Natural killer cell (primary cell): ENCODE results near the gene ZNF783. TPM values are rescaled to one million over a fixed set of nuclear protein-coding genes. Genes with fewer than 3 reads are reported as not detected.
"Not testable (repeated sequence)": the region's sequence is repeated elsewhere in the genome, so short reads cannot be mapped to it uniquely, and the experiment has no call there.

ENCODE experiments used
- ATAC-seq, 3 donors: fragments of 150-1000 bp in 2 of 3; fragments of 200-7000 bp in 1 of 3; cut with Tn5 transposase; 1 replicate in 1 of 3; 2 replicates in 2 of 3; pipeline ENCODE4 v1.10.0; 2021; ENCODE audit warnings: mild to moderate bottlenecking in 2 of 3, moderate library complexity in 2 of 3
- DNase-seq, 2 donors: peaks; one replicate each; pipeline versions ENCODE4 v3.0.0 to v3.0.0-alpha.2; 2013 to 2021; ENCODE audit warnings: mixed read lengths in 1 of 2
- H3K27ac ChIP-seq: one replicate; pipeline ENCODE4 v1.5.1; 2013; ENCODE audit warnings: mild to moderate bottlenecking, low read length
- H3K27me3 ChIP-seq: one replicate; pipeline ENCODE4 v1.6.1; 2013; ENCODE audit warnings: low read length; ENCODE audit not compliant: control insufficient read depth, insufficient read depth
- H3K36me3 ChIP-seq: one replicate; pipeline ENCODE4 v1.6.1; 2013; ENCODE audit warnings: low read length; ENCODE audit not compliant: control insufficient read depth, insufficient read depth
- H3K4me1 ChIP-seq: one replicate; pipeline ENCODE4 v1.6.1; 2013; ENCODE audit warnings: low read length; ENCODE audit not compliant: control insufficient read depth, insufficient read depth
- H3K4me3 ChIP-seq: one replicate; pipeline ENCODE4 v1.5.1; 2013; ENCODE audit warnings: low read length
- H3K9me3 ChIP-seq: one replicate; pipeline ENCODE4 v1.6.1; 2013; ENCODE audit warnings: low read length; ENCODE audit not compliant: control insufficient read depth, insufficient read depth
- H3K27ac Mint-ChIP-seq, 2 donors: one replicate each; pipeline ENCODE4 v1.8.0; 2022; ENCODE audit warnings: mild to moderate bottlenecking in 2 of 2, mixed read lengths in 2 of 2, moderate library complexity in 1 of 2
- H3K27me3 Mint-ChIP-seq, 2 donors: one replicate each; pipeline ENCODE4 v1.8.0; 2022; ENCODE audit warnings: low read depth in 2 of 2, mixed read lengths in 2 of 2
- H3K36me3 Mint-ChIP-seq: one replicate; pipeline ENCODE4 v1.8.0; 2022; ENCODE audit warnings: mixed read lengths
- H3K4me1 Mint-ChIP-seq, 2 donors: one replicate each; pipeline ENCODE4 v1.8.0; 2022; ENCODE audit warnings: mixed read lengths in 2 of 2
- H3K4me3 Mint-ChIP-seq: one replicate; pipeline ENCODE4 v1.8.0; 2022; ENCODE audit warnings: mild to moderate bottlenecking, moderate library complexity, mixed read lengths
- H3K9me3 Mint-ChIP-seq, 2 donors: one replicate each; pipeline ENCODE4 v1.8.0; 2022; ENCODE audit warnings: mixed read lengths in 2 of 2
- CTCF ChIP-seq: fragments of 200-600 bp; IDR thresholded peaks from one replicate; pipeline ENCODE4 v1.8.0; 2022; ENCODE audit warnings: antibody characterized with exemption
- whole genome bisulfite sequencing: methylation state at CpG from one replicate; pipeline ENCODE4 v1.1.7; 2013; ENCODE audit warnings: missing lambda C conversion rate; ENCODE audit not compliant: insufficient coverage; 5-methylcytosine and 5-hydroxymethylcytosine counted together
- intact Hi-C: fragments of 100-400 bp; cut with micrococcal nuclease; formaldehyde crosslinking; loops from one replicate; pipeline ENCODE4 v1.14.2; 2022
- total RNA-seq, 4 donors: library from RNA; stranded (reverse); fragments of 120-200 nt in 1 of 4; gene quantifications; one replicate each; pipeline versions ENCODE4 v1.2.3 to v1.2.4, GENCODE V29; 2013 to 2022

ZNF783 gene
- total RNA-seq, 3 donors from 2014 or later (not counting 1 experiment from before 2014, with no cell fraction given) = 24.0 to 29.8 (median 28.3) TPM

- Histone ChIP-seq H3K27ac (no peak overlapping the region), H3K27me3 (peaks cover 2% of the 10 kb centered on the region), H3K4me3 (no peak overlapping the region), H3K4me1 (no peaks in the 10 kb centered on the region), H3K36me3 (no peaks in the 10 kb centered on the region), H3K9me3 (no peaks in the 10 kb centered on the region)
- TF ChIP-seq CTCF = no peak
- no peaks in the 10 kb centered on the region for H3K4me1 Mint-ChIP-seq
- intact Hi-C loops = no loop called here
- no peak overlapping the region for H3K4me3 Mint-ChIP-seq
- H3K9me3 Mint-ChIP-seq = no peaks in the 10 kb centered on the region
- ATAC-seq = no peak
- no peaks in the 10 kb centered on the region for H3K36me3 Mint-ChIP-seq
- WGBS = 65% methylated on average over 6 of the region's 6 CpGs
- H3K27me3 Mint-ChIP-seq = peaks cover 7 to 9% of the 10 kb centered on the region in 2 donors
- H3K27ac Mint-ChIP-seq = no peak overlapping the region
- no peak for DNase-seq
Observed at GRCh38 chr7:149229526-149229925, 32.5 kb upstream of the ZNF783 start.

GRCh38 chr7:149232362-149232761 lies 29.6 kb upstream of the ZNF783 start:
- H3K36me3 Mint-ChIP-seq = no peaks in the 10 kb centered on the region
- H3K27me3 ChIP-seq = peaks cover 2% of the 10 kb centered on the region
- no peak overlapping the region for H3K27ac ChIP-seq
- no peak for TF ChIP-seq CTCF
- no peaks in the 10 kb centered on the region for H3K9me3 ChIP-seq
- 81% methylated on average over 2 of the region's 2 CpGs for WGBS
- no peak overlapping the region for H3K27ac Mint-ChIP-seq
- intact Hi-C loops = no loop called here
- no peaks in the 10 kb centered on the region for H3K4me1 ChIP-seq
- no peak for ATAC-seq
- H3K4me1 Mint-ChIP-seq = no peaks in the 10 kb centered on the region
- DNase-seq = no peak
- no peak overlapping the region for H3K4me3 Mint-ChIP-seq
- H3K9me3 Mint-ChIP-seq = no peaks in the 10 kb centered on the region
- H3K27me3 Mint-ChIP-seq = peaks cover 7 to 9% of the 10 kb centered on the region in 2 donors
- H3K36me3 ChIP-seq = no peaks in the 10 kb centered on the region
- H3K4me3 ChIP-seq = no peak overlapping the region

GRCh38 chr7:149233655-149234204 lies 28.3 kb upstream of the ZNF783 start:
- H3K4me3 Mint-ChIP-seq, ATAC-seq, H3K27ac ChIP-seq, H3K27ac Mint-ChIP-seq, H3K4me1 Mint-ChIP-seq, DNase-seq, H3K9me3 Mint-ChIP-seq, H3K9me3 ChIP-seq, H3K4me1 ChIP-seq, H3K27me3 ChIP-seq, H3K36me3 ChIP-seq, H3K36me3 Mint-ChIP-seq, intact Hi-C loops, H3K4me3 ChIP-seq: not testable (repeated sequence)
- 84% methylated on average over 7 of the region's 7 CpGs for WGBS
- H3K27me3 Mint-ChIP-seq = peaks cover 9 to 10% of the 10 kb centered on the region in 2 donors

GRCh38 chr7:149237502-149237901 lies 24.5 kb upstream of the ZNF783 start:
- Mint-ChIP-seq H3K27ac (no peak overlapping the region), H3K27me3 (peaks cover 7 to 8% of the 10 kb centered on the region in 2 donors), H3K4me3 (no peak overlapping the region), H3K9me3 (peaks cover 0 to 2% of the 10 kb centered on the region in 2 donors), H3K4me1 (peaks cover 16 to 24% of the 10 kb centered on the region in 2 donors), H3K36me3 (peaks cover 3% of the 10 kb centered on the region)
- peaks cover 18% of the 10 kb centered on the region for H3K4me1 ChIP-seq
- no peak overlapping the region for H3K4me3 ChIP-seq
- ATAC-seq (no peak), DNase-seq (no peak)
- no peaks in the 10 kb centered on the region for H3K36me3 ChIP-seq
- no peak overlapping the region for H3K27ac ChIP-seq
- no peaks in the 10 kb centered on the region for H3K9me3 ChIP-seq
- intact Hi-C loops = loop anchor here (5.0 kb wide), 1 partner anchor 90 kb away; the partner anchor contains the start of gene ZNF398
- peaks cover 2% of the 10 kb centered on the region for H3K27me3 ChIP-seq
- no peak for TF ChIP-seq CTCF
- WGBS = 86% methylated on average over 7 of the region's 7 CpGs
